ENCODE measurements around the gene SCAF4.

Gene SCAF4

DNA sequence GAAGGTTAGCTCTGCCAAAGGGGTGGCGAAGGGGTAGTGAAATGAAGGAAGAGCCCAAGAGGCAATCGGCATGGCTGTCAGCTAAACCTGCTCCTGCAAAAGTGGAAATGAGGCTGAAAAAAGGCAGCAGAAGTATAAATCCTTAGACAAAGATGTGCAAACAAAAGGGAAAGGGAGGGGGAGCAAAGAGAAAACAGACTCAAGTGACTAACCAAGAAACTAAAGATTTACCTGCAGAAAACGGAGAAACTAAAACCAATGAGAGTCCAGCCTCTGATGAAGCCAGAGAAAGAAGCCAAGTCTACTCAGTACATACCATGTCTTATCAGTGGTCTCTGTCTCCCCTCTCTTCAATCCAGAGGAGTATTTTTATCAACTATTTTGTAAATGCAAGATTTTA is 25.4 kb downstream of the SCAF4 start:
- H2AFZ ChIP-seq (ENCODE audit: low read depth, low read length), result no peak overlapping the region
- peaks cover 49% of the 10 kb centered on the region for H3K36me3 ChIP-seq (ENCODE audit: insufficient read depth, low read length)
- no peak for DNase-seq
- H3K27ac ChIP-seq (ENCODE audit: low read length), result no peak overlapping the region
- H3K9me3 ChIP-seq (ENCODE audit: insufficient read depth, low read length, severe bottlenecking), result no peaks in the 10 kb centered on the region
- no peak for ATAC-seq (ENCODE audit: insufficient read depth, low read depth)
- H3K27me3 ChIP-seq (ENCODE audit: insufficient read depth, low read length, poor library complexity), result no peaks in the 10 kb centered on the region
- no peak overlapping the region for H3K4me2 ChIP-seq (ENCODE audit: insufficient read depth, low read length)
- no peaks in the 10 kb centered on the region for H3K4me1 ChIP-seq (ENCODE audit: insufficient read depth, low read length)
- H3K79me2 ChIP-seq (ENCODE audit: insufficient read depth, low read length), result peaks cover 91% of the 10 kb centered on the region
- H4K20me1 ChIP-seq (ENCODE audit: insufficient read depth, low read length), result peaks cover 71% of the 10 kb centered on the region
- no peak overlapping the region for H3K9ac ChIP-seq (ENCODE audit: low read depth, low read length)
- H3K4me3 ChIP-seq (ENCODE audit: low read depth in 1 of 2, low read length in 2 of 2), result no peak overlapping the region
- TF ChIP-seq, protein P1, sequence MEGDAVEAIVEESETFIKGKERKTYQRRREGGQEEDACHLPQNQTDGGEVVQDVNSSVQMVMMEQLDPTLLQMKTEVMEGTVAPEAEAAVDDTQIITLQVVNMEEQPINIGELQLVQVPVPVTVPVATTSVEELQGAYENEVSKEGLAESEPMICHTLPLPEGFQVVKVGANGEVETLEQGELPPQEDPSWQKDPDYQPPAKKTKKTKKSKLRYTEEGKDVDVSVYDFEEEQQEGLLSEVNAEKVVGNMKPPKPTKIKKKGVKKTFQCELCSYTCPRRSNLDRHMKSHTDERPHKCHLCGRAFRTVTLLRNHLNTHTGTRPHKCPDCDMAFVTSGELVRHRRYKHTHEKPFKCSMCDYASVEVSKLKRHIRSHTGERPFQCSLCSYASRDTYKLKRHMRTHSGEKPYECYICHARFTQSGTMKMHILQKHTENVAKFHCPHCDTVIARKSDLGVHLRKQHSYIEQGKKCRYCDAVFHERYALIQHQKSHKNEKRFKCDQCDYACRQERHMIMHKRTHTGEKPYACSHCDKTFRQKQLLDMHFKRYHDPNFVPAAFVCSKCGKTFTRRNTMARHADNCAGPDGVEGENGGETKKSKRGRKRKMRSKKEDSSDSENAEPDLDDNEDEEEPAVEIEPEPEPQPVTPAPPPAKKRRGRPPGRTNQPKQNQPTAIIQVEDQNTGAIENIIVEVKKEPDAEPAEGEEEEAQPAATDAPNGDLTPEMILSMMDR (IDR thresholded peaks at IDR 0.05; ENCODE audit: borderline replicate concordance, extremely low read depth, low read length, poor library complexity, severe bottlenecking), result no peak
- no peak for TF ChIP-seq EZH2 (IDR thresholded peaks at IDR 0.05; ENCODE audit: borderline replicate concordance, low read depth, low read length, severe bottlenecking)

DNA sequence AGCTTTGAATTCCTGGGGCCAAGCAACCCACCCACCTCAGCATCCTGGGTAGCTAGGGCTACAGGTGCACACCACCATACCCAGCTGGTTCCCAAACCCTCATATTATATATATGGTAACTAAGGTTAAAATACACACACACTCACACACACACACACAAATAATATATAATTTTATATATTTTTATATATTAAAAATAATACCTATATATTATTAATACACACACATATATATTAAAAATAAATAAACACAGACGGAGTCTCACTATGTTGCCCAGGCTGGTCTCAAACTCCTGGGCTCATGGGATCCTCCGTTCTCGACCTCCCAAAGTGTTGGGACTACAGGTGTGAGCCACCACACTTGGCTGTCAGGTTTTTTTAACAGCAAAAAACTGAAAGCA is 31.9 kb downstream of the SCAF4 start:
- TF ChIP-seq, protein P1 (IDR thresholded peaks at IDR 0.05; ENCODE audit: borderline replicate concordance, extremely low read depth, low read length, poor library complexity, severe bottlenecking), result no peak
- no peak for TF ChIP-seq EZH2 (IDR thresholded peaks at IDR 0.05; ENCODE audit: borderline replicate concordance, low read depth, low read length, severe bottlenecking)
- H2AFZ ChIP-seq (ENCODE audit: low read depth, low read length), result no peak overlapping the region
- no peak for ATAC-seq (ENCODE audit: insufficient read depth, low read depth)

DNA sequence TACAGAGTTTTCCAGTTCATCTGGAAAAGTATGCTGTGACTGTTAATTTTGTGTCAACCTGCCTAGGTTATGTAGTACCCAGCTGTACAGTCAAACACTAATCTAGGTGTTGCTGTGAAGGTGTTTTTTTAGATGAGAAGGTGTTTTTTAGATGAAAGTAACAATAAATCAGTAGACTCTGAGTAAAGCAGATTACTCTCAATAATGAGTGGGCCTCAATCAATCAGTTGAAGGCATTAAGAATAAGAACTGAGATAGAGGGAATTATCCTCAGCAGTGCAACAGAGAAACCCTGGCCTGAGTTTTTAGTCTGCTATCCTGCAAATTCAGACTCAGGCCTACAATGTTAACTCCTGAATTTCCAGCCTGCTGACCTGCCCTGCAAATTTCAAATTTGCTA is 33.5 kb downstream of the SCAF4 start:
- Histone ChIP-seq H3K4me3 (ENCODE audit: low read depth in 1 of 2, low read length in 2 of 2) (no peak overlapping the region), H3K27me3 (ENCODE audit: insufficient read depth, low read length, poor library complexity) (no peaks in the 10 kb centered on the region), H3K27ac (ENCODE audit: low read length) (no peak overlapping the region), H3K4me2 (ENCODE audit: insufficient read depth, low read length) (no peak overlapping the region), H3K36me3 (ENCODE audit: insufficient read depth, low read length) (peaks cover 96% of the 10 kb centered on the region), H3K4me1 (ENCODE audit: insufficient read depth, low read length) (no peaks in the 10 kb centered on the region), H2AFZ (ENCODE audit: low read depth, low read length) (no peak overlapping the region), H4K20me1 (ENCODE audit: insufficient read depth, low read length) (peaks cover 8% of the 10 kb centered on the region; the same call in 1 of the 2 replicates), H3K9me3 (ENCODE audit: insufficient read depth, low read length, severe bottlenecking) (no peaks in the 10 kb centered on the region), H3K9ac (ENCODE audit: low read depth, low read length) (no peak overlapping the region), H3K79me2 (ENCODE audit: insufficient read depth, low read length) (peaks cover 19% of the 10 kb centered on the region)
- ATAC-seq (ENCODE audit: insufficient read depth, low read depth) (no peak), DNase-seq (no peak)
- no peak for TF ChIP-seq EZH2 (IDR thresholded peaks at IDR 0.05; ENCODE audit: borderline replicate concordance, low read depth, low read length, severe bottlenecking)
- TF ChIP-seq, protein P1 (IDR thresholded peaks at IDR 0.05; ENCODE audit: borderline replicate concordance, extremely low read depth, low read length, poor library complexity, severe bottlenecking), result no peak

More for the DNA sequence above, 31.9 kb downstream of the SCAF4 start:
- H3K4me1 ChIP-seq (ENCODE audit: insufficient read depth, low read length), result no peaks in the 10 kb centered on the region
- no peaks in the 10 kb centered on the region for H3K27me3 ChIP-seq (ENCODE audit: insufficient read depth, low read length, poor library complexity)
- no peak overlapping the region for H3K27ac ChIP-seq (ENCODE audit: low read length)
- H3K36me3 ChIP-seq (ENCODE audit: insufficient read depth, low read length), result peaks cover 95% of the 10 kb centered on the region
- H3K9ac ChIP-seq (ENCODE audit: low read depth, low read length), result no peak overlapping the region
- H3K9me3 ChIP-seq (ENCODE audit: insufficient read depth, low read length, severe bottlenecking), result no peaks in the 10 kb centered on the region
- peaks cover 19% of the 10 kb centered on the region; the same call in 1 of the 2 replicates for H4K20me1 ChIP-seq (ENCODE audit: insufficient read depth, low read length)
- H3K4me2 ChIP-seq (ENCODE audit: insufficient read depth, low read length), result no peak overlapping the region
- H3K4me3 ChIP-seq (ENCODE audit: low read depth in 1 of 2, low read length in 2 of 2), result no peak overlapping the region
- peaks cover 33% of the 10 kb centered on the region for H3K79me2 ChIP-seq (ENCODE audit: insufficient read depth, low read length)
- no peak for DNase-seq
